ENCODE results near the gene HS6ST1. TPM values are rescaled to one million over a fixed set of nuclear protein-coding genes. Genes with fewer than 3 reads are reported as not detected.
"Not testable (repeated sequence)": the region's sequence is repeated elsewhere in the genome, so short reads cannot be mapped to it uniquely, and the experiment has no call there.

HS6ST1 gene
- total and polyA plus RNA-seq, 2 donors (not counting 1 experiment from before 2014, with no cell fraction given), result 7.8 to 22.7 TPM

DNA sequence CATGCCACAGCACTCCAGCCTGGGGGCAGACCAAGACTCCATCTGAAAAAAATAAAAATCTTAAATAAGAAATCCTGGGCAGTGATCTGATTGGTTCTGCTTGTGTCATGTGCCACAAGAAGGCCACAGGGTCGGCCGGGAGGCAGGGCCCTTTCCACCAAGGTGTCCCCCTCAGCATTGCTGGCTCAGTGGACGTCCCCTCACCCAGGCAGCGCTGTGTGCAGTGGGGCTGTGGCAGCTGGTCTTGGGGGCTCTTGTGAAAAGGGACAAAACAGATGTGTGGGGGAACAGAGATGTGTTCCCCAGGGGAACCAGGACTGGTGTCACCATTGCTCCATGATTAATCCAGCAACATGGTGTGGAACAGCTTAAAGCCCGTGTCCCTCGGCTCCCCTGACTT is 60.5 kb downstream of the HS6ST1 start:
- no peak for ATAC-seq (ENCODE audit: low read depth)
- no peak overlapping the region for H3K4me3 ChIP-seq (ENCODE audit: control extremely low read depth in 1 of 5, extremely low read depth in 1 of 5, insufficient read depth in 1 of 5, low read depth in 2 of 5, low read length in 4 of 5)
- no peaks in the 10 kb centered on the region for H3K79me2 ChIP-seq (ENCODE audit: control insufficient read depth, insufficient read depth, low read length)
- H3K36me3 ChIP-seq (replicated peaks in 1 of 2; ENCODE audit: control extremely low read depth in 1 of 2, control insufficient read depth in 1 of 2, extremely low read depth in 1 of 2, insufficient read depth in 2 of 2, low read length in 1 of 2), result no peaks in the 10 kb centered on the region
- DNase-seq, result peak; percentile 3
- no peak overlapping the region for H3K9ac ChIP-seq (ENCODE audit: low read length)
- Mint-ChIP-seq H3K9me3 (ENCODE audit: insufficient read depth) (no peaks in the 10 kb centered on the region), H3K27ac (no peak overlapping the region), H3K27me3 (no peaks in the 10 kb centered on the region), H3K4me1 (no peaks in the 10 kb centered on the region), H3K4me3 (no peak overlapping the region)
- POLR2A ChIA-PET, result no interaction called here
- no peak overlapping the region for H2AFZ ChIP-seq (ENCODE audit: insufficient read depth, low read depth, low read length, poor library complexity, severe bottlenecking)
- H3K9me3 ChIP-seq (ENCODE audit: control extremely low read depth in 1 of 3, control insufficient read depth in 2 of 3, insufficient read depth in 1 of 3, low read length in 2 of 3), result peaks cover 0 to 9% (median 0%) of the 10 kb centered on the region in 3 donors
- no peaks in the 10 kb centered on the region for H4K20me1 ChIP-seq (ENCODE audit: control insufficient read depth, insufficient read depth, low read length, poor library complexity, severe bottlenecking)
- intact Hi-C loops (cut with micrococcal nuclease), result no loop called here
- TF ChIP-seq, protein P1, sequence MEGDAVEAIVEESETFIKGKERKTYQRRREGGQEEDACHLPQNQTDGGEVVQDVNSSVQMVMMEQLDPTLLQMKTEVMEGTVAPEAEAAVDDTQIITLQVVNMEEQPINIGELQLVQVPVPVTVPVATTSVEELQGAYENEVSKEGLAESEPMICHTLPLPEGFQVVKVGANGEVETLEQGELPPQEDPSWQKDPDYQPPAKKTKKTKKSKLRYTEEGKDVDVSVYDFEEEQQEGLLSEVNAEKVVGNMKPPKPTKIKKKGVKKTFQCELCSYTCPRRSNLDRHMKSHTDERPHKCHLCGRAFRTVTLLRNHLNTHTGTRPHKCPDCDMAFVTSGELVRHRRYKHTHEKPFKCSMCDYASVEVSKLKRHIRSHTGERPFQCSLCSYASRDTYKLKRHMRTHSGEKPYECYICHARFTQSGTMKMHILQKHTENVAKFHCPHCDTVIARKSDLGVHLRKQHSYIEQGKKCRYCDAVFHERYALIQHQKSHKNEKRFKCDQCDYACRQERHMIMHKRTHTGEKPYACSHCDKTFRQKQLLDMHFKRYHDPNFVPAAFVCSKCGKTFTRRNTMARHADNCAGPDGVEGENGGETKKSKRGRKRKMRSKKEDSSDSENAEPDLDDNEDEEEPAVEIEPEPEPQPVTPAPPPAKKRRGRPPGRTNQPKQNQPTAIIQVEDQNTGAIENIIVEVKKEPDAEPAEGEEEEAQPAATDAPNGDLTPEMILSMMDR (IDR thresholded peaks at IDR 0.05), result no peak
- no peak for TF ChIP-seq EZH2 (IDR thresholded peaks at IDR 0.05; ENCODE audit: borderline replicate concordance, insufficient read depth, low read depth, low read length, poor library complexity, severe bottlenecking)
- CTCF ChIA-PET, result no interaction called here
- H3K4me1 ChIP-seq (ENCODE audit: control insufficient read depth in 2 of 2, insufficient read depth in 2 of 2, low read length in 2 of 2), result no peaks in the 10 kb centered on the region
- H3K4me2 ChIP-seq (replicated peaks; ENCODE audit: low read depth, low read length, poor library complexity, severe bottlenecking), result no peak overlapping the region
- 92% methylated on average over 6 of the region's 6 CpGs for WGBS (ENCODE audit: insufficient coverage)
- no peak overlapping the region for H3K27ac ChIP-seq (ENCODE audit: low read length in 2 of 2)
- peaks cover 0 to 2% (median 0%) of the 10 kb centered on the region in 4 experiments for H3K27me3 ChIP-seq (replicated peaks in 1 of 4; ENCODE audit: control extremely low read depth in 1 of 4, control insufficient read depth in 3 of 4, insufficient read depth in 4 of 4, low read length in 3 of 4)

GRCh38 chr2:128252501-128252900 is 66.2 kb downstream of the HS6ST1 start:
- WGBS (ENCODE audit: insufficient coverage), result 100% methylated on average over 3 of the region's 6 CpGs
- intact Hi-C loops (cut with micrococcal nuclease), result no loop called here

DNA sequence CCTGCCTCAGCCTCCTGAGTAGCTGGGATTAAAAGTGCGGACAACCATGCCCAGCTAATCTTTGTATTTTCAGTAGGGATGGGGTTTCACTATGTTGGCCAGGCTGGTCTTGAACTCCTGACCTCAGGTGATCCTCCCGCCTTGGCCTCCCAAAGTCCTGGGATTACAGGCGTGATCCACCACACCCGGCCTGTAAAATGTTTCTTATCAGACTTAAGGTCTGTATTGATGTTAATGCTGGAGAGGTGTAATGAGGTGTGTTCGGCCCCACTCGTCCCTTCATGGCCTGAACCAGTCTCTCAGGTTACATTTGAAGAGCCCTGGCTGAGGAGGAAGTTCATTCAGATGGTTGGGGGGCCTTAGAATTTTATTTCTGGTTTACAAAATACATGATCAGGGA is 66.6 kb downstream of the HS6ST1 start:
- H3K4me3 Mint-ChIP-seq; H3K27ac Mint-ChIP-seq; H3K4me1 ChIP-seq (ENCODE audit: control insufficient read depth in 2 of 2, insufficient read depth in 2 of 2, low read length in 2 of 2); H3K79me2 ChIP-seq (ENCODE audit: control insufficient read depth, insufficient read depth, low read length); H3K4me2 ChIP-seq (replicated peaks; ENCODE audit: low read depth, low read length, poor library complexity, severe bottlenecking); H3K4me1 Mint-ChIP-seq; POLR2A ChIA-PET; intact Hi-C loops (cut with micrococcal nuclease); H3K36me3 ChIP-seq (replicated peaks in 1 of 2; ENCODE audit: control extremely low read depth in 1 of 2, control insufficient read depth in 1 of 2, extremely low read depth in 1 of 2, insufficient read depth in 2 of 2, low read length in 1 of 2); ATAC-seq (ENCODE audit: low read depth); H3K9me3 ChIP-seq (ENCODE audit: control extremely low read depth in 1 of 3, control insufficient read depth in 2 of 3, insufficient read depth in 1 of 3, low read length in 2 of 3); H3K4me3 ChIP-seq (ENCODE audit: control extremely low read depth in 1 of 5, extremely low read depth in 1 of 5, insufficient read depth in 1 of 5, low read depth in 2 of 5, low read length in 4 of 5); H3K27me3 ChIP-seq (replicated peaks in 1 of 4; ENCODE audit: control extremely low read depth in 1 of 4, control insufficient read depth in 3 of 4, insufficient read depth in 4 of 4, low read length in 3 of 4); H3K27me3 Mint-ChIP-seq; H3K27ac ChIP-seq (ENCODE audit: low read length in 2 of 2); H4K20me1 ChIP-seq (ENCODE audit: control insufficient read depth, insufficient read depth, low read length, poor library complexity, severe bottlenecking); H2AFZ ChIP-seq (ENCODE audit: insufficient read depth, low read depth, low read length, poor library complexity, severe bottlenecking); H3K9me3 Mint-ChIP-seq (ENCODE audit: insufficient read depth); DNase-seq; H3K9ac ChIP-seq (ENCODE audit: low read length): not testable (repeated sequence)
- 100% methylated on average over 6 of the region's 6 CpGs for WGBS (ENCODE audit: insufficient coverage)
- CTCF ChIA-PET, result interaction anchor here (1.3 kb wide), 1 partner anchor 18 kb away, joined by 3 read pairs; no protein-coding TSS in a partner anchor

More at GRCh38 chr2:128252501-128252900, 66.2 kb downstream of the HS6ST1 start:
- no peak for DNase-seq
- H3K9me3 Mint-ChIP-seq (ENCODE audit: insufficient read depth), result no peaks in the 10 kb centered on the region
- no peak overlapping the region for H3K4me3 Mint-ChIP-seq
- H2AFZ ChIP-seq (ENCODE audit: insufficient read depth, low read depth, low read length, poor library complexity, severe bottlenecking), result no peak overlapping the region
- H4K20me1 ChIP-seq (ENCODE audit: control insufficient read depth, insufficient read depth, low read length, poor library complexity, severe bottlenecking), result no peaks in the 10 kb centered on the region
- no peaks in the 10 kb centered on the region for H3K4me1 Mint-ChIP-seq
- H3K4me3 ChIP-seq (ENCODE audit: control extremely low read depth in 1 of 5, extremely low read depth in 1 of 5, insufficient read depth in 1 of 5, low read depth in 2 of 5, low read length in 4 of 5), result no peak overlapping the region
- no peak overlapping the region for H3K27ac Mint-ChIP-seq
- no peak overlapping the region for H3K9ac ChIP-seq (ENCODE audit: low read length)
- ATAC-seq (ENCODE audit: low read depth), result no peak
- no peaks in the 10 kb centered on the region for H3K79me2 ChIP-seq (ENCODE audit: control insufficient read depth, insufficient read depth, low read length)
- TF ChIP-seq, protein P1 (IDR thresholded peaks at IDR 0.05), result no peak
- no peak for TF ChIP-seq EZH2 (IDR thresholded peaks at IDR 0.05; ENCODE audit: borderline replicate concordance, insufficient read depth, low read depth, low read length, poor library complexity, severe bottlenecking)
- no peak overlapping the region for H3K27ac ChIP-seq (ENCODE audit: low read length in 2 of 2)
- no peaks in the 10 kb centered on the region for H3K27me3 ChIP-seq (replicated peaks in 1 of 4; ENCODE audit: control extremely low read depth in 1 of 4, control insufficient read depth in 3 of 4, insufficient read depth in 4 of 4, low read length in 3 of 4)
- H3K4me2 ChIP-seq (replicated peaks; ENCODE audit: low read depth, low read length, poor library complexity, severe bottlenecking), result no peak overlapping the region
- CTCF ChIA-PET, result no interaction called here
- POLR2A ChIA-PET, result no interaction called here
- no peaks in the 10 kb centered on the region for H3K27me3 Mint-ChIP-seq
- no peaks in the 10 kb centered on the region for H3K4me1 ChIP-seq (ENCODE audit: control insufficient read depth in 2 of 2, insufficient read depth in 2 of 2, low read length in 2 of 2)
- no peaks in the 10 kb centered on the region for H3K9me3 ChIP-seq (ENCODE audit: control extremely low read depth in 1 of 3, control insufficient read depth in 2 of 3, insufficient read depth in 1 of 3, low read length in 2 of 3)
- H3K36me3 ChIP-seq (replicated peaks in 1 of 2; ENCODE audit: control extremely low read depth in 1 of 2, control insufficient read depth in 1 of 2, extremely low read depth in 1 of 2, insufficient read depth in 2 of 2, low read length in 1 of 2), result no peaks in the 10 kb centered on the region

All from B cell (primary cell).